Stimulated activated CD8-positive, alpha-beta memory T cell treated with anti-CD3 and anti-CD28 coated beads, Interleukin-7, amount 100 ng/mL, for 24 hours (primary cell): ENCODE results near the gene RXRA.

Source experiments
- DNase-seq: peaks from one replicate; pipeline ENCODE4 v3.0.0-alpha.2; 2020; ENCODE audit warnings: low read depth

RXRA gene

GRCh38 chr9:134355158-134355557, 28.9 kb downstream of the RXRA start:
- DNase-seq: no peak

GRCh38 chr9:134355561-134356279, 29.5 kb downstream of the RXRA start:
- no peak for DNase-seq

GRCh38 chr9:134356496-134357470, 30.5 kb downstream of the RXRA start:
- DNase-seq: no peak

GRCh38 chr9:134357631-134358025, 31.4 kb downstream of the RXRA start:
- DNase-seq: no peak

- no peak for DNase-seq
Observed at GRCh38 chr9:134358026-134358661, 31.9 kb downstream of the RXRA start.

- DNase-seq: no peak
Observed at GRCh38 chr9:134358662-134359319, 32.5 kb downstream of the RXRA start.

GRCh38 chr9:134359493-134360179, 33.4 kb downstream of the RXRA start:
- no peak for DNase-seq

GRCh38 chr9:134360180-134360759, 34.0 kb downstream of the RXRA start:
- no peak for DNase-seq

GRCh38 chr9:134360897-134361296, 34.6 kb downstream of the RXRA start:
- DNase-seq: no peak

GRCh38 chr9:134361426-134361825, 35.2 kb downstream of the RXRA start:
- DNase-seq: no peak

GRCh38 chr9:134361843-134362414, 35.7 kb downstream of the RXRA start:
- DNase-seq: no peak

GRCh38 chr9:134363450-134363849, 37.2 kb downstream of the RXRA start:
- no peak for DNase-seq

GRCh38 chr9:134364391-134365114, 38.3 kb downstream of the RXRA start:
- no peak for DNase-seq

GRCh38 chr9:134365115-134365596, 38.9 kb downstream of the RXRA start:
- no peak for DNase-seq

GRCh38 chr9:134365791-134366222, 39.6 kb downstream of the RXRA start:
- DNase-seq: no peak

GRCh38 chr9:134366223-134367031, 40.2 kb downstream of the RXRA start:
- DNase-seq: no peak

GRCh38 chr9:134367061-134367460, 40.8 kb downstream of the RXRA start:
- DNase-seq: no peak

- DNase-seq: no peak
Observed at GRCh38 chr9:134367791-134368490, 41.7 kb downstream of the RXRA start.
